ENCODE results near the gene RPS6KA4. TPM values are rescaled to one million over a fixed set of nuclear protein-coding genes. Genes with fewer than 3 reads are reported as not detected.

The RPS6KA4 gene
- total RNA-seq, 1 donor from 2014 or later, result 37.5 TPM

- H3K27ac Mint-ChIP-seq (ENCODE audit: unreplicated experiment), result no peak overlapping the region
- peaks cover 12% of the 10 kb centered on the region for H3K4me1 Mint-ChIP-seq (ENCODE audit: unreplicated experiment)
- peaks cover 21% of the 10 kb centered on the region for H3K36me3 Mint-ChIP-seq (ENCODE audit: low read depth, unreplicated experiment)
- no peaks in the 10 kb centered on the region for H3K9me3 Mint-ChIP-seq (ENCODE audit: unreplicated experiment)
- H3K4me3 Mint-ChIP-seq (ENCODE audit: unreplicated experiment), result no peak overlapping the region
- TF ChIP-seq CTCF (IDR thresholded peaks at IDR 0.05; ENCODE audit: unreplicated experiment), result no peak
- H3K27me3 Mint-ChIP-seq (ENCODE audit: unreplicated experiment), result peaks cover 8% of the 10 kb centered on the region
- no peak for DNase-seq (ENCODE audit: low spot score)
Measured at GRCh38 chr11:64361659-64362058, 2.7 kb downstream of the RPS6KA4 start.

GRCh38 chr11:64362339-64362738, 3.4 kb downstream of the RPS6KA4 start:
- DNase-seq (ENCODE audit: low spot score), result no peak
- peak overlapping the region; percentile 2 for H3K4me3 Mint-ChIP-seq (ENCODE audit: unreplicated experiment)
- no peak for TF ChIP-seq CTCF (IDR thresholded peaks at IDR 0.05; ENCODE audit: unreplicated experiment)

GRCh38 chr11:64364435-64364834, 5.5 kb downstream of the RPS6KA4 start:
- no peaks in the 10 kb centered on the region for H3K9me3 Mint-ChIP-seq (ENCODE audit: unreplicated experiment)
- DNase-seq (ENCODE audit: low spot score), result no peak
- H3K4me3 Mint-ChIP-seq (ENCODE audit: unreplicated experiment), result no peak overlapping the region
- H3K36me3 Mint-ChIP-seq (ENCODE audit: low read depth, unreplicated experiment), result peaks cover 28% of the 10 kb centered on the region
- H3K4me1 Mint-ChIP-seq (ENCODE audit: unreplicated experiment), result peaks cover 9% of the 10 kb centered on the region
- no peak for TF ChIP-seq CTCF (IDR thresholded peaks at IDR 0.05; ENCODE audit: unreplicated experiment)
- H3K27me3 Mint-ChIP-seq (ENCODE audit: unreplicated experiment), result peaks cover 9% of the 10 kb centered on the region
- no peak overlapping the region for H3K27ac Mint-ChIP-seq (ENCODE audit: unreplicated experiment)

More at GRCh38 chr11:64362339-64362738, 3.4 kb downstream of the RPS6KA4 start:
- Mint-ChIP-seq H3K27me3 (ENCODE audit: unreplicated experiment) (peaks cover 8% of the 10 kb centered on the region), H3K4me1 (ENCODE audit: unreplicated experiment) (peaks cover 10% of the 10 kb centered on the region), H3K36me3 (ENCODE audit: low read depth, unreplicated experiment) (peaks cover 24% of the 10 kb centered on the region), H3K27ac (ENCODE audit: unreplicated experiment) (no peak overlapping the region), H3K9me3 (ENCODE audit: unreplicated experiment) (no peaks in the 10 kb centered on the region)

- Mint-ChIP-seq H3K36me3 (ENCODE audit: low read depth, unreplicated experiment) (peaks cover 30% of the 10 kb centered on the region), H3K27ac (ENCODE audit: unreplicated experiment) (no peak overlapping the region), H3K9me3 (ENCODE audit: unreplicated experiment) (no peaks in the 10 kb centered on the region), H3K4me3 (ENCODE audit: unreplicated experiment) (no peak overlapping the region), H3K27me3 (ENCODE audit: unreplicated experiment) (peaks cover 9% of the 10 kb centered on the region), H3K4me1 (ENCODE audit: unreplicated experiment) (peaks cover 5% of the 10 kb centered on the region)
- no peak for TF ChIP-seq CTCF (IDR thresholded peaks at IDR 0.05; ENCODE audit: unreplicated experiment)
- no peak for DNase-seq (ENCODE audit: low spot score)
Measured at GRCh38 chr11:64364911-64365310, 5.9 kb downstream of the RPS6KA4 start.

GRCh38 chr11:64366751-64367150, 7.8 kb downstream of the RPS6KA4 start:
- H3K9me3 Mint-ChIP-seq (ENCODE audit: unreplicated experiment), result no peaks in the 10 kb centered on the region
- DNase-seq (ENCODE audit: low spot score), result no peak
- H3K27me3 Mint-ChIP-seq (ENCODE audit: unreplicated experiment), result peaks cover 1% of the 10 kb centered on the region
- H3K4me3 Mint-ChIP-seq (ENCODE audit: unreplicated experiment), result no peak overlapping the region
- H3K27ac Mint-ChIP-seq (ENCODE audit: unreplicated experiment), result no peak overlapping the region
- TF ChIP-seq CTCF (IDR thresholded peaks at IDR 0.05; ENCODE audit: unreplicated experiment), result no peak
- no peaks in the 10 kb centered on the region for H3K4me1 Mint-ChIP-seq (ENCODE audit: unreplicated experiment)
- peaks cover 32% of the 10 kb centered on the region for H3K36me3 Mint-ChIP-seq (ENCODE audit: low read depth, unreplicated experiment)

Measured in endothelial cell (in vitro differentiated cells).